H1 (cell line): ENCODE results near the gene JDP2. TPM values are rescaled to one million over a fixed set of nuclear protein-coding genes. Genes with fewer than 3 reads are reported as not detected.

ENCODE experiments used
- E2F6 ChIP-seq: IDR thresholded peaks from 2 replicates; pipeline ENCODE4 v1.6.1; 2012; ENCODE audit warnings: inconsistent platforms
- SIN3A ChIP-seq, 2 experiments: IDR thresholded peaks in 1 of 2; conservative IDR thresholded peaks in 1 of 2; 2 replicates each; pipeline ENCODE4 v1.6.1; 2011 to 2012; ENCODE audit warnings: low read length in 2 of 2, improper control_type of control experiment in 1 of 2, low read depth in 1 of 2, mild to moderate bottlenecking in 1 of 2
- polyA plus RNA-seq, 7 experiments: library from polyadenylated mRNA; depleted of rRNA in 3 of 7; stranded (reverse) in 5 of 7; unstranded in 2 of 7; fragments of >200 nt in 5 of 7; fragments of 200-250 nt in 2 of 7; gene quantifications; 1 replicate in 5 of 7; 2 replicates in 1 of 7; 4 replicates in 1 of 7; pipeline versions ENCODE4 v1.2.1 to v1.2.3, GENCODE V29; 2011 to 2013; ENCODE audit warnings: missing spikeins in 2 of 7, mixed read lengths in 2 of 7
- total RNA-seq: library from RNA; stranded (reverse); fragmentation: NEBNext Ultra II Directional; extraction: Animal tissue kit (Norgen Biotek cat#: 25700); gene quantifications from 2 replicates; pipeline ENCODE4 v1.2.1, GENCODE V29; 2021

The JDP2 gene
- total and polyA plus RNA-seq, 2 of the 8 experiments (the other 6 are each of a cell fraction or from before 2014, with no cell fraction given) = 8.9 to 27.2 TPM

GRCh38 chr14:75404847-75405246 lies 23.0 kb upstream of the JDP2 start (continued):
- no peak for TF ChIP-seq E2F6
- TF ChIP-seq SIN3A (conservative IDR thresholded peaks at IDR 0.05 in 1 of 2, IDR thresholded peaks at IDR 0.05 in 1 of 2; ENCODE audit: low read depth in 1 of 2, low read length in 2 of 2) = no peak
